Measurements from ENCODE around the gene CHSY1. TPM values are rescaled to one million over a fixed set of nuclear protein-coding genes. Genes with fewer than 3 reads are reported as not detected.

Gene CHSY1
- total RNA-seq, 2 experiments from 2014 or later: 5.8 to 6.7 TPM

DNA sequence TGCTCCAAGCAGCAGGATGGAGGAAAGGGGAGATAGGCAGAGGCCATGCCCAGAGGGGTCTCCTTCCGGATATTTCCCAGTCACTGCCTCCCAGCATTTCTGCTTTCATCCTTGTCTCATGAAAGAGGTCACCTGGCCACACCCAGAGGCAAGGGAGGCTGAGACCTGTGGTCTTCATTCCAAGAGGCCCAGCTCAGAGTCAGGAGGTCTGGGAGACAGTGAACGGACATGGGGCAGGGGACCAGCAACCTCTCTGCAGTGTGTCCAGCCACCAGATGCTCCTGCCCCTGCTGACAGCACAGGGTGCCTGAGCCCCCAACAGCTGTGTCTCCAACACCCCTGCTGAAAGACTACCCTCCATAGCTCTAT is 111.2 kb downstream of the CHSY1 start:
- ChIA-PET CTCF (no interaction called here), POLR2A (no interaction called here)
- H3K27ac Mint-ChIP-seq: no peak overlapping the region
- H3K9me3 Mint-ChIP-seq: no peaks in the 10 kb centered on the region
- H3K4me1 ChIP-seq (ENCODE audit: insufficient read depth, low read length): peaks cover 14% of the 10 kb centered on the region
- no peak overlapping the region for H3K27ac ChIP-seq (ENCODE audit: low read depth in 1 of 2, low read length in 2 of 2)
- no peak for TF ChIP-seq CTCF (IDR thresholded peaks at IDR 0.05)
- no peak overlapping the region for H3K4me3 ChIP-seq (ENCODE audit: low read length)
- DNase-seq (no peak), ATAC-seq (ENCODE audit: poor library complexity) (no peak)
- H3K36me3 ChIP-seq (ENCODE audit: insufficient read depth, low read length): no peaks in the 10 kb centered on the region
- intact Hi-C loops (cut with DNase I, micrococcal nuclease): no loop called here
- no peak overlapping the region for H3K4me3 Mint-ChIP-seq
- H3K27me3 Mint-ChIP-seq: no peaks in the 10 kb centered on the region
- peaks cover 27% of the 10 kb centered on the region for H3K4me1 Mint-ChIP-seq (ENCODE audit: low read depth)
- H3K27me3 ChIP-seq (ENCODE audit: control insufficient read depth in 1 of 2, insufficient read depth in 2 of 2, low read length in 2 of 2): no peaks in the 10 kb centered on the region
- H3K9me3 ChIP-seq (ENCODE audit: control insufficient read depth in 1 of 2, insufficient read depth in 1 of 2, low read length in 2 of 2): no peaks in the 10 kb centered on the region
- H3K36me3 Mint-ChIP-seq (ENCODE audit: low read depth): no peaks in the 10 kb centered on the region

DNA sequence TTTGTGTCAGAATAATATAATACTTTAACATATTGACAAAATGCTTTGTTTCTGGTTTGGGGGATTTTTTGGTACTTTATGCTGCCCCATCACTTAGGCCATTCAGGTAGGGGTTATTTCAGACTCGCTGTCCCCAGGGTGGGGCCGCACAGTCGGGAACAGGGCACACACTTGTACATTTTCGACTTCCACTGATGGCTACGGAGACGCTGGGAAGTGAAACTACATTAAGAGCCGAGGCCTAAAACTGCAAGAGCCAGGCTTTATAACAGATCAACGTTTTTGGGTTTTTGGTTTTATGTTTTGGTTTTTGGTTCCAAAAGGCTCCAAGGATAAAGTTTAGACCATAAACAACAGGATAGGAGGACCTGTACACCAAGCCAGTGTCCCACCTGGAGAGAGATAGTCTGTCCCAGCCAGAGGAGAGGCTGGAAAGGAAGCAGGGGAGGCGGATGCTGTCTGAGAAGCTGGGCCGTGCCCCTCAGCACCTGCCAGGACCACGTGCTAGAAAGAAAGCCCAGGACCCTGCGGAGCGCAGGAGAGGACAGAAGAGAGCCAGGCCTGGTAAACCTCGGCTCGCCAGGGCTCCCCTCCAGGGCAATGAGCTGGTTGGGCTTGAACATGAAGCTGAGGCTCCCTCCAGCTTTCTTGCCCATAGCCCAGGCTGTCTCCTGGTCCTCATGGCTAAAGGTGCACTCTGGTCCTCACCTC is 111.7 kb downstream of the CHSY1 start:
- no peaks in the 10 kb centered on the region for H3K27me3 Mint-ChIP-seq
- intact Hi-C loops (cut with DNase I, micrococcal nuclease): no loop called here
- CTCF ChIA-PET: no interaction called here
- Histone ChIP-seq H3K36me3 (ENCODE audit: insufficient read depth, low read length) (no peaks in the 10 kb centered on the region), H3K4me3 (ENCODE audit: low read length) (no peak overlapping the region), H3K4me1 (ENCODE audit: insufficient read depth, low read length) (peaks cover 17% of the 10 kb centered on the region), H3K27ac (ENCODE audit: low read depth in 1 of 2, low read length in 2 of 2) (no peak overlapping the region), H3K9me3 (ENCODE audit: control insufficient read depth in 1 of 2, insufficient read depth in 1 of 2, low read length in 2 of 2) (peaks cover 0 to 1% of the 10 kb centered on the region in 2 experiments), H3K27me3 (ENCODE audit: control insufficient read depth in 1 of 2, insufficient read depth in 2 of 2, low read length in 2 of 2) (no peaks in the 10 kb centered on the region)
- no peak for ATAC-seq (ENCODE audit: poor library complexity)
- H3K9me3 Mint-ChIP-seq: no peaks in the 10 kb centered on the region
- no peak for DNase-seq
- H3K36me3 Mint-ChIP-seq (ENCODE audit: low read depth): no peaks in the 10 kb centered on the region
- peaks cover 31% of the 10 kb centered on the region for H3K4me1 Mint-ChIP-seq (ENCODE audit: low read depth)
- no peak overlapping the region for H3K4me3 Mint-ChIP-seq
- TF ChIP-seq CTCF (IDR thresholded peaks at IDR 0.05): no peak
- POLR2A ChIA-PET: no interaction called here
- no peak overlapping the region for H3K27ac Mint-ChIP-seq

DNA sequence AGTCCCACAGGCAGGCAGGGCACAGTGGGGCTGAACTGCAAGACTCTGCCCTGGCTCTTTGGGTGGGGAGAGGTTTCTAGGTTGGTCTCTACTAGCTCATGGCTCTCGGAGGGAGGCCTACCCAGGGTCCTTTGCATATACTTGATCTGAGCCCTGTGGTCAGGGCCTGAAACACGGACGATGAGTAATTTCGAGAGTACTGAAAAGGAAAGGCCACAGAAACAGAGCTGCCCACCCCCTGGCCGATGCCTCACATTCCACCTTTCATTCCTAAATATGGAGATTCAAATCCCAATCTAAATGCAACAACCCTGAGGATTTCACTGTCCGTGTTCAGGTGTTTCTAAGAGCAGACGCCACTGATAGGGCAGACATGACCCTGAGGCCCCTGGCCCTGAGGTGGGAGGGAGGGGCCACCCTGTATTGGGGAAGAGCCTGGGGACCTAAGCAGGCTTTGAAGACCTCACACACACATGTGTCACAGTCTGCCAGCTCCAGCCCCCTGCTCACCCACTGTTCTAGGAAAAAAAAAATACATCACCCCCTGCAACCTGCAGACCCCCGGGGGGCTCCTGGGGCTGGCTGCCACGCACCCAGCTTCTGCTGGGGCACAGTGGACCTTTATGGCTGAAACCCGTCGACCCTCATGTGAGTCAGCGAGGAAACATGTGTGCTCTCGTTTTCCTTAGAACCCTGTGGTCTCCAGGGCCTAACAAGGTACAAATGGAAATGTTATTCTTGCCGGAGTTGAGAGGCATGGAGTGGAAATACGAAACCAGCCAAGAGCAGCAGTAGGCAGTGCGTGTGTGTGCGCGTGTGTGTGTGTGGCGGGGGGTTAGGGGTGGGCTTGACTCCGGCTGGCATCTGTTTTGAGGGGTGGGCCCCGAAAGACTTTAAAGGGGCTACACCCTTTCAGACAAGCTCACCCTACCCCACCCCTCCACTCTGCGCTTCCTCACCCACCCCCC is 112.7 kb downstream of the CHSY1 start:
- CTCF ChIA-PET: no interaction called here
- Mint-ChIP-seq H3K4me1 (ENCODE audit: low read depth) (peaks cover 31% of the 10 kb centered on the region), H3K27ac (no peak overlapping the region), H3K4me3 (no peak overlapping the region), H3K27me3 (no peaks in the 10 kb centered on the region), H3K36me3 (ENCODE audit: low read depth) (no peaks in the 10 kb centered on the region), H3K9me3 (no peaks in the 10 kb centered on the region)
- Histone ChIP-seq H3K9me3 (ENCODE audit: control insufficient read depth in 1 of 2, insufficient read depth in 1 of 2, low read length in 2 of 2) (peaks cover 0 to 4% of the 10 kb centered on the region in 2 experiments), H3K36me3 (ENCODE audit: insufficient read depth, low read length) (no peaks in the 10 kb centered on the region), H3K27ac (ENCODE audit: low read depth in 1 of 2, low read length in 2 of 2) (no peak overlapping the region), H3K27me3 (ENCODE audit: control insufficient read depth in 1 of 2, insufficient read depth in 2 of 2, low read length in 2 of 2) (no peaks in the 10 kb centered on the region), H3K4me1 (ENCODE audit: insufficient read depth, low read length) (peaks cover 17% of the 10 kb centered on the region), H3K4me3 (ENCODE audit: low read length) (no peak overlapping the region)
- ATAC-seq (ENCODE audit: poor library complexity): no peak
- no peak for TF ChIP-seq CTCF (IDR thresholded peaks at IDR 0.05)
- intact Hi-C loops (cut with DNase I, micrococcal nuclease): no loop called here
- POLR2A ChIA-PET: interaction anchor here (1.0 kb wide), 1 partner anchor 12 kb away, joined by 3 read pairs; no protein-coding TSS in a partner anchor
- no peak for DNase-seq
